Activated naive CD8-positive, alpha-beta T cell treated with anti-CD3 and anti-CD28 coated beads for 36 hours (primary cell): ENCODE measurements around the gene LYZL6. TPM values are rescaled to one million over a fixed set of nuclear protein-coding genes. Genes with fewer than 3 reads are reported as not detected.
A peak's percentile ranks its signal among the peaks of the same experiment; 100 is the strongest.
"Not testable (repeated sequence)": the region's sequence is repeated elsewhere in the genome, so short reads cannot be mapped to it uniquely, and the experiment has no call there.

Source experiments
- DNase-seq: peaks from one replicate; pipeline ENCODE4 v3.0.0; 2021
- H3K27ac Mint-ChIP-seq: one replicate; pipeline ENCODE4 v1.8.0; 2022; ENCODE audit warnings: mild to moderate bottlenecking, moderate library complexity, mixed read lengths
- H3K27me3 Mint-ChIP-seq: one replicate; pipeline ENCODE4 v1.8.0; 2022; ENCODE audit warnings: mild to moderate bottlenecking, mixed read lengths
- H3K36me3 Mint-ChIP-seq: one replicate; pipeline ENCODE4 v1.8.0; 2021; ENCODE audit warnings: mild to moderate bottlenecking, mixed read lengths
- H3K4me1 Mint-ChIP-seq: one replicate; pipeline ENCODE4 v1.8.0; 2021; ENCODE audit warnings: mixed read lengths
- H3K4me3 Mint-ChIP-seq: one replicate; pipeline ENCODE4 v1.8.0; 2022; ENCODE audit warnings: mild to moderate bottlenecking, moderate library complexity, mixed read lengths
- H3K9me3 Mint-ChIP-seq: one replicate; pipeline ENCODE4 v1.8.0; 2022; ENCODE audit warnings: mixed read lengths
- total RNA-seq, 2 experiments: library from RNA; stranded (reverse); gene quantifications; one replicate each; pipeline ENCODE4 v1.2.3, GENCODE V29; 2021

LYZL6 gene
- total RNA-seq, 2 experiments from 2014 or later = not detected

DNA sequence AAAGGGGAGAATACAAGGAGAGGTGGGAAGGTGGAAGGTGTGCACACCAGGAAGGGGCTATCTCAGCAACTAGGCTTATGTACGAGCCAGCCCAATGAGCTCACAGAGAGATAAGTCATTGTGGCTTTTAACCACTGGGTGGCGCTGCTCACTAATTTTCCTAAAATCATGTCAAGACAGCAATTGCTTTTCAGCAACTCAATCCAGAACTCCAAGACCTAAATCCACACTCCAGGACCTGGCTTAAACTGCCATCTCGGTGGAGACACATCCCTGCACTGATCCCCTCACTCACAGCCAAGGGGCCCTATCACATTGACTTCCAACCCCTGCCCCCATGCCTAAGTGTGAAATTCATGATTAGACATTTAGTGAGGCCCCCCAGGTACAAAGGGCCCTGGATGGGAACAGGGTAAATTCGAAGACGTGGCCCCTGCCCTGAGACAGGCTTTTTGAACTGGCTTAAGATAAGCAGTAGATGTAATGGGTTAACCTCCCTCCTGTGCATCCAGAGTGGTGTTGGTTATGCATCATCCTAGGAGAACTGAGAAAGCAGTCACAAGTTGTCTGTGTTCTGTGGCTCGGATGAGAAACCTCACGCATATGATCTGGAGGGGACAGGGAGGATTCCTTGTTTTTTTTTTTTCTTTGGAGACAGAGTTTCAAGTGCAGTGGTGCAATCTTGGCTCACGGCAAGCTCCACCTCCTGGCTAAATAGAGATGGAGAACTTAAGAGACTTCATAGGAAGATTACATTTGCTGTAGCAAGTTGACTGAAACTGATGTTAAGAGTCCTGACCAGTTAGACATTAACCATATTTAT is 26.3 kb upstream of the LYZL6 start:
- Mint-ChIP-seq H3K4me1 (peaks cover 2% of the 10 kb centered on the region), H3K27ac (no peak overlapping the region), H3K36me3 (no peaks in the 10 kb centered on the region), H3K27me3 (no peaks in the 10 kb centered on the region), H3K4me3 (no peak overlapping the region), H3K9me3 (no peaks in the 10 kb centered on the region)
- DNase-seq = peak; percentile 61

- no peak for DNase-seq
- no peaks in the 10 kb centered on the region for H3K9me3 Mint-ChIP-seq
- peaks cover 2% of the 10 kb centered on the region for H3K4me1 Mint-ChIP-seq
- H3K27ac Mint-ChIP-seq = no peak overlapping the region
- no peaks in the 10 kb centered on the region for H3K27me3 Mint-ChIP-seq
- no peak overlapping the region for H3K4me3 Mint-ChIP-seq
- no peaks in the 10 kb centered on the region for H3K36me3 Mint-ChIP-seq
Observed at GRCh38 chr17:35968520-35969054, 25.1 kb upstream of the LYZL6 start.

DNA sequence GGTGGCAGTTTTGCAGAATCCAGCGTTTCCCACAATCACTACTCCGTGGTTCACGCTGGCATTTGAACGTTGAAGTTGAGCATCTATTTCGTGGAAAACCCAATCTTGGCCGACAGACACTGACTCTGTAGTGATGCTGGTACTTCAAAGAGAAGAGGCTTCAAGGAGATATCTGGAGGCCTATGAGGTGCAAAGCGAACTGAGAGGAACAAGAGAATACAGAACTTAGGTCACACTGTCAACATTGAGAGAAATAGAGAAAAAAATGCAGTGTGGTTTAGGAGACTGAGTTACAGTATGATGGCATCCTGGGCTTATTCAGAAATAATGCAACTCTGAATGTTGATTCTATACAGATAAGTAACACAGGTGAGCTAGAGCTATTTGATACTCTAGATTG is 21.8 kb upstream of the LYZL6 start:
- H3K4me3 Mint-ChIP-seq = no peak overlapping the region
- no peak overlapping the region for H3K27ac Mint-ChIP-seq
- H3K9me3 Mint-ChIP-seq = no peaks in the 10 kb centered on the region
- DNase-seq = no peak
- no peaks in the 10 kb centered on the region for H3K36me3 Mint-ChIP-seq
- no peaks in the 10 kb centered on the region for H3K27me3 Mint-ChIP-seq
- peaks cover 2% of the 10 kb centered on the region for H3K4me1 Mint-ChIP-seq

GRCh38 chr17:35963663-35964062 is 20.1 kb upstream of the LYZL6 start:
- Mint-ChIP-seq H3K36me3 (no peaks in the 10 kb centered on the region), H3K4me1 (no peaks in the 10 kb centered on the region), H3K4me3 (no peak overlapping the region), H3K27ac (no peak overlapping the region), H3K27me3 (peaks cover 3% of the 10 kb centered on the region), H3K9me3 (no peaks in the 10 kb centered on the region)
- DNase-seq = no peak

DNA sequence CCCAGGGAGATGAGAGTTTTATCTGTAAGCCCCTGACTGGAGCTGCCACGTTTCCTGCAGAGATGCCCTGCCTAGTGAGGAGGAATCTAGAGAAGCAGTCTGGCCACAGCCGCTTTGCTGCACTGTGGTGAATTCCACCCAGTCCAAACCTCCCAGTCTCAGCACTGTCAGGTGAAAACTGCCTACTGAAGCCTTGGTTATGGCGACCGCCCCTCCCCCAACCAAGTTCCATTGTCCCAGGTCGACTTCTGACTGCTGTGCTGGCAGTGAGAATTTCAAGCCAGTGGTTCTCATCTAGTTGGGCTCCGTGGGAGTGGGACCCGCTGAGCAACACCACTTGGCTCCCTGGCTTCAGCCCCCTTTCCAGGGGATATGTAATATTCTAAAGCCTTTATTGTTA is 10.2 kb upstream of the LYZL6 start:
- no peak overlapping the region for H3K4me3 Mint-ChIP-seq
- H3K4me1 Mint-ChIP-seq = no peaks in the 10 kb centered on the region
- DNase-seq = no peak
- H3K27me3 Mint-ChIP-seq = peaks cover 10% of the 10 kb centered on the region
- H3K27ac Mint-ChIP-seq = no peak overlapping the region
- H3K9me3 Mint-ChIP-seq = no peaks in the 10 kb centered on the region
- H3K36me3 Mint-ChIP-seq = no peaks in the 10 kb centered on the region

GRCh38 chr17:35949401-35949800 is 5.9 kb upstream of the LYZL6 start:
- no peak overlapping the region for H3K4me3 Mint-ChIP-seq
- H3K27me3 Mint-ChIP-seq = no peaks in the 10 kb centered on the region
- no peak for DNase-seq
- H3K9me3 Mint-ChIP-seq = no peaks in the 10 kb centered on the region
- no peaks in the 10 kb centered on the region for H3K36me3 Mint-ChIP-seq
- no peaks in the 10 kb centered on the region for H3K4me1 Mint-ChIP-seq
- no peak overlapping the region for H3K27ac Mint-ChIP-seq

GRCh38 chr17:35948092-35948491 is 4.6 kb upstream of the LYZL6 start:
- Mint-ChIP-seq H3K4me1 (no peaks in the 10 kb centered on the region), H3K27ac (no peak overlapping the region), H3K9me3 (no peaks in the 10 kb centered on the region), H3K27me3 (no peaks in the 10 kb centered on the region), H3K36me3 (no peaks in the 10 kb centered on the region), H3K4me3 (no peak overlapping the region)
- DNase-seq = no peak

DNA sequence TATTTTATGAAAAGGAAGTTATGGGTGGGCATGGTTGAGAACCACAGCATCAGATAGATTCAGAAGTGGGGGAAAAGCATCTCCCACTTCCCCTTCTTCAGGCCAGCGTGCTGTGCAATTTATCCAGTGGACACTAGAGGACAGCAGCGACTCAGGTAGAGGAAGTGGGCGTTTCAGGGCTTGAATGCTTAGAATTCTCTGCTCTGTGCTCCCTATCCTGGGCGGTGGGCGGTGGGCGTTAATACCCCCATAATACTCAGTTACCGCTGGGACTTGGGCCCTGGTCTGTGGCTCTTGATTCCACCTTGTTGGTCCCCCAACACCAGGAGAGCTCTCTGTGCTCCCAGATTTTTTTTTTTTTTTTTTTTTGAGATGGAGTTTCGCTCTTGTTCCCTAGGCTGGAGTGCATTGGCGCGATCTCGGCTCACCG is 3.7 kb upstream of the LYZL6 start:
- Mint-ChIP-seq H3K36me3 (no peaks in the 10 kb centered on the region), H3K4me3 (no peak overlapping the region), H3K27me3 (no peaks in the 10 kb centered on the region), H3K9me3 (no peaks in the 10 kb centered on the region), H3K4me1 (no peaks in the 10 kb centered on the region), H3K27ac (no peak overlapping the region)
- DNase-seq = peak; percentile 47

DNA sequence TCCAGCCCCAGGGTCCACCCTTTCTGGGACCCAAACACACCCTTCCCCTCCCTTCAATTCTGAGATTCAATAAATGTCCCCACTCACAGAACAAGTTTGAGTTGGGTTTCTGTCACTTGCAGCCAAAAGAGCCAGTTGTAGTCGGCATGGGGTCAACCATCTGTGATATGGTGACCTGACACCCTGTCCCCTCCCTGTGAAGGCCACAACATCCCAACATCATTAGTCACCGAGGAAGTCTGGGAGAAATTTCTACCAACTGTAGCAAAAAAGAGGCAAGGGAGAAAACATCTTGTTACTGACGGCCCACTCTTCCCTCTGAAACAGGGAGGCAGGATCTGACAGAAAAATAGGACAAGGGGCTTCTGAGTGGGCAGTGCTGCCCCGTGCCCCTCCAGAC is 638 bp upstream of the LYZL6 start:
- no peaks in the 10 kb centered on the region for H3K36me3 Mint-ChIP-seq
- H3K27ac Mint-ChIP-seq = no peak overlapping the region
- H3K4me3 Mint-ChIP-seq = no peak overlapping the region
- no peaks in the 10 kb centered on the region for H3K27me3 Mint-ChIP-seq
- no peaks in the 10 kb centered on the region for H3K4me1 Mint-ChIP-seq
- no peak for DNase-seq
- no peaks in the 10 kb centered on the region for H3K9me3 Mint-ChIP-seq

GRCh38 chr17:35942588-35943186 is 826 bp downstream of the LYZL6 start:
- Mint-ChIP-seq H3K27ac (no peak overlapping the region), H3K4me3 (no peak overlapping the region), H3K36me3 (no peaks in the 10 kb centered on the region), H3K9me3 (no peaks in the 10 kb centered on the region), H3K27me3 (no peaks in the 10 kb centered on the region), H3K4me1 (no peaks in the 10 kb centered on the region)
- DNase-seq = no peak

- not testable (repeated sequence) for H3K9me3 Mint-ChIP-seq, H3K27ac Mint-ChIP-seq, H3K36me3 Mint-ChIP-seq, H3K27me3 Mint-ChIP-seq, DNase-seq, H3K4me1 Mint-ChIP-seq, H3K4me3 Mint-ChIP-seq
Observed at GRCh38 chr17:35938492-35938891, 5.0 kb downstream of the LYZL6 start.

- Mint-ChIP-seq H3K9me3 (no peaks in the 10 kb centered on the region), H3K27ac (no peak overlapping the region), H3K36me3 (no peaks in the 10 kb centered on the region), H3K4me1 (peaks cover 5% of the 10 kb centered on the region), H3K4me3 (no peak overlapping the region), H3K27me3 (no peaks in the 10 kb centered on the region)
- DNase-seq = no peak
Observed at GRCh38 chr17:35936063-35936462, 7.5 kb downstream of the LYZL6 start.

DNA sequence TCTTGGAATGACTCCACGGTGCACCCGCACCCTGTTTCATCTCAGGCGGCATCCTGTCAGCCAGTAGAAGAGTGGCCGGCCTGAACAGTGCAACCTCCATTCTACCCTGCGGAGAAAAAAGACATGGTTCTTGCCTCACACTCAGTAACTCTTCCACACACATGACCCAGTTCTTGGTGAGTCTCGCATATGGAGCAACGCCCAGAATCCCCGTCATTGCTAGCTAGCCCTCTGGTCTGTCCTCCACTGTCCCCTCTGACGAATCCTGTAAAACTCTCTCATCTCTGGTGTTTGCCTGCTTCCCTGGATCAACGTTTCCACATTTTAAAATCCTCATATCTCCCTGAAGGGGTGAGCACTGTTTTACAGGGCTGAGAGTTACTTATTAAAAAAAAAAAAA is 8.8 kb downstream of the LYZL6 start:
- no peaks in the 10 kb centered on the region for H3K27me3 Mint-ChIP-seq
- peaks cover 15% of the 10 kb centered on the region for H3K4me1 Mint-ChIP-seq
- no peak overlapping the region for H3K27ac Mint-ChIP-seq
- H3K4me3 Mint-ChIP-seq = no peak overlapping the region
- H3K36me3 Mint-ChIP-seq = no peaks in the 10 kb centered on the region
- DNase-seq = no peak
- H3K9me3 Mint-ChIP-seq = no peaks in the 10 kb centered on the region

GRCh38 chr17:35932586-35932985 is 10.9 kb downstream of the LYZL6 start:
- no peak overlapping the region for H3K27ac Mint-ChIP-seq

GRCh38 chr17:35931794-35932425 is 11.6 kb downstream of the LYZL6 start:
- H3K4me1 Mint-ChIP-seq = peaks cover 22% of the 10 kb centered on the region
- H3K9me3 Mint-ChIP-seq = no peaks in the 10 kb centered on the region
- DNase-seq = no peak
- no peaks in the 10 kb centered on the region for H3K27me3 Mint-ChIP-seq
- no peaks in the 10 kb centered on the region for H3K36me3 Mint-ChIP-seq
- no peak overlapping the region for H3K27ac Mint-ChIP-seq
- no peak overlapping the region for H3K4me3 Mint-ChIP-seq

More at GRCh38 chr17:35932586-35932985, 10.9 kb downstream of the LYZL6 start:
- Mint-ChIP-seq H3K4me1 (peaks cover 22% of the 10 kb centered on the region), H3K4me3 (no peak overlapping the region), H3K36me3 (no peaks in the 10 kb centered on the region), H3K27me3 (no peaks in the 10 kb centered on the region), H3K9me3 (no peaks in the 10 kb centered on the region)
- no peak for DNase-seq
